ENCODE measurements around the gene HCN1. TPM values are rescaled to one million over a fixed set of nuclear protein-coding genes. Genes with fewer than 3 reads are reported as not detected.

HCN1 gene
- total RNA-seq, 1 experiment from 2014 or later: 0.04 TPM

- no peak for DNase-seq (ENCODE audit: low spot score)
- intact Hi-C loops (cut with micrococcal nuclease; ENCODE audit: unreplicated experiment): no loop called here
- no peak for TF ChIP-seq EZH2 (IDR thresholded peaks at IDR 0.05; ENCODE audit: borderline replicate concordance, low read depth, low read length, poor library complexity, severe bottlenecking)
- TF ChIP-seq, protein P1, sequence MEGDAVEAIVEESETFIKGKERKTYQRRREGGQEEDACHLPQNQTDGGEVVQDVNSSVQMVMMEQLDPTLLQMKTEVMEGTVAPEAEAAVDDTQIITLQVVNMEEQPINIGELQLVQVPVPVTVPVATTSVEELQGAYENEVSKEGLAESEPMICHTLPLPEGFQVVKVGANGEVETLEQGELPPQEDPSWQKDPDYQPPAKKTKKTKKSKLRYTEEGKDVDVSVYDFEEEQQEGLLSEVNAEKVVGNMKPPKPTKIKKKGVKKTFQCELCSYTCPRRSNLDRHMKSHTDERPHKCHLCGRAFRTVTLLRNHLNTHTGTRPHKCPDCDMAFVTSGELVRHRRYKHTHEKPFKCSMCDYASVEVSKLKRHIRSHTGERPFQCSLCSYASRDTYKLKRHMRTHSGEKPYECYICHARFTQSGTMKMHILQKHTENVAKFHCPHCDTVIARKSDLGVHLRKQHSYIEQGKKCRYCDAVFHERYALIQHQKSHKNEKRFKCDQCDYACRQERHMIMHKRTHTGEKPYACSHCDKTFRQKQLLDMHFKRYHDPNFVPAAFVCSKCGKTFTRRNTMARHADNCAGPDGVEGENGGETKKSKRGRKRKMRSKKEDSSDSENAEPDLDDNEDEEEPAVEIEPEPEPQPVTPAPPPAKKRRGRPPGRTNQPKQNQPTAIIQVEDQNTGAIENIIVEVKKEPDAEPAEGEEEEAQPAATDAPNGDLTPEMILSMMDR (conservative IDR thresholded peaks at IDR 0.05; ENCODE audit: low read depth, low read length): no peak
- peaks cover 3% of the 10 kb centered on the region for H3K27me3 ChIP-seq (replicated peaks; ENCODE audit: insufficient read depth, low read depth, low read length, poor library complexity)
- no peaks in the 10 kb centered on the region for H3K9me3 ChIP-seq (ENCODE audit: low read depth, low read length, poor library complexity, severe bottlenecking)
- no peak overlapping the region for H3K27ac ChIP-seq (ENCODE audit: low read depth, low read length, poor library complexity, severe bottlenecking)
- H3K4me1 ChIP-seq (ENCODE audit: insufficient read depth, low read length, poor library complexity, severe bottlenecking): no peaks in the 10 kb centered on the region
- H3K36me3 ChIP-seq (ENCODE audit: insufficient read depth, low read length, poor library complexity, severe bottlenecking): no peaks in the 10 kb centered on the region
- CTCF ChIA-PET: no interaction called here
- POLR2A ChIA-PET (ENCODE audit: low non-redundant PET): no interaction called here
- BruUV-seq (replicated peaks): no TSS peak
- H3K4me3 ChIP-seq (ENCODE audit: low read depth, low read length, poor library complexity, severe bottlenecking): no peak overlapping the region
Measured at GRCh38 chr5:45672271-45672670, 23.9 kb downstream of the HCN1 start.

DNA sequence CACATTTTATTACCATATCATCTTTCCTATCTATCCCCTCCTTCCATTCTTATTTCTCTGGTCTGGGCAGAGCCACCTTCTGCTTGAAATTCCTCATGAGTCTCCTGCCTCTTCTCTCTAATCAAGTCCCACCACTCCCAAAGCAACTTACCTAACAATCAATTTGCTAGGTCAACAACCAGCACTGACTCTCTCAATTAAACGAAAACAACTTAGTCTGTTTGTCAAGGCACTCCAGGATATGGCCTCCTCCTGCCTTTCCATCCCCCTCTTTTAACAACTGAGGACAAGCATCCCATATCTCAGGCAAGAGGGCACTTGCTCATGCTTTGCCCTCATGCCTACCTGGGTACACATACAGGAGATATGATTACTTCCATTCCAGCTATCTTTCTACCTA is 47.4 kb downstream of the HCN1 start:
- ChIA-PET POLR2A (ENCODE audit: low non-redundant PET) (no interaction called here), CTCF (no interaction called here)
- no peaks in the 10 kb centered on the region for H3K4me1 ChIP-seq (ENCODE audit: insufficient read depth, low read length, poor library complexity, severe bottlenecking)

DNA sequence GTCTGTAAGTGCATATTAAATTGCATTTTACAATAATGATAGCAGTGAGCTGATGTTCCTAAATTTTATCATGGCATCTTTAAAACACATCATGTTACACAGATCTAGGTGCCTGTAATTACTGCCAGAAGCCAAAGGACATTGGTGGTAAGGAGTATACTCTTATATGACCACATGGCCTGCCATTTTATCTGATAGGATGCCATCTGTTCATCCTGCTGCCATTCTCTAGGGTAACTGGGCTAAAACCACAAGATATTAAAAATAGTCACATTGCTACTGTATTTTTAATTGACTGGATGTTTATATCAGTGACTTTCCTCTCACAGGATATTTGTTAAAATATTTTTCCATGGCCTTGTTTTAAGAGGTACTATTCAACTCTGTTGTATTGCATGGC is 53.1 kb downstream of the HCN1 start:
- no TSS peak for BruUV-seq (replicated peaks)
- POLR2A ChIA-PET (ENCODE audit: low non-redundant PET): no interaction called here
- H3K4me3 ChIP-seq (ENCODE audit: low read depth, low read length, poor library complexity, severe bottlenecking): no peak overlapping the region
- no peak for DNase-seq (ENCODE audit: low spot score)
- TF ChIP-seq, protein P1 (conservative IDR thresholded peaks at IDR 0.05; ENCODE audit: low read depth, low read length): no peak
- TF ChIP-seq EZH2 (IDR thresholded peaks at IDR 0.05; ENCODE audit: borderline replicate concordance, low read depth, low read length, poor library complexity, severe bottlenecking): no peak
- H3K36me3 ChIP-seq (ENCODE audit: insufficient read depth, low read length, poor library complexity, severe bottlenecking): no peaks in the 10 kb centered on the region
- intact Hi-C loops (cut with micrococcal nuclease; ENCODE audit: unreplicated experiment): no loop called here
- H3K27me3 ChIP-seq (replicated peaks; ENCODE audit: insufficient read depth, low read depth, low read length, poor library complexity): peaks cover 20% of the 10 kb centered on the region
- no peak overlapping the region for H3K27ac ChIP-seq (ENCODE audit: low read depth, low read length, poor library complexity, severe bottlenecking)
- no peaks in the 10 kb centered on the region for H3K4me1 ChIP-seq (ENCODE audit: insufficient read depth, low read length, poor library complexity, severe bottlenecking)
- CTCF ChIA-PET: no interaction called here
- no peaks in the 10 kb centered on the region for H3K9me3 ChIP-seq (ENCODE audit: low read depth, low read length, poor library complexity, severe bottlenecking)

More for the DNA sequence above, 47.4 kb downstream of the HCN1 start:
- TF ChIP-seq, protein P1 (conservative IDR thresholded peaks at IDR 0.05; ENCODE audit: low read depth, low read length): no peak
- no peak for TF ChIP-seq EZH2 (IDR thresholded peaks at IDR 0.05; ENCODE audit: borderline replicate concordance, low read depth, low read length, poor library complexity, severe bottlenecking)
- Histone ChIP-seq H3K4me3 (ENCODE audit: low read depth, low read length, poor library complexity, severe bottlenecking) (no peak overlapping the region), H3K27ac (ENCODE audit: low read depth, low read length, poor library complexity, severe bottlenecking) (no peak overlapping the region), H3K9me3 (ENCODE audit: low read depth, low read length, poor library complexity, severe bottlenecking) (no peaks in the 10 kb centered on the region), H3K27me3 (replicated peaks; ENCODE audit: insufficient read depth, low read depth, low read length, poor library complexity) (peaks cover 17% of the 10 kb centered on the region), H3K36me3 (ENCODE audit: insufficient read depth, low read length, poor library complexity, severe bottlenecking) (no peaks in the 10 kb centered on the region)
- no peak for DNase-seq (ENCODE audit: low spot score)
- BruUV-seq (replicated peaks): no TSS peak
- intact Hi-C loops (cut with micrococcal nuclease; ENCODE audit: unreplicated experiment): no loop called here

All from A673 (cell line).